ENCODE data around the gene ABCB11.

- TF ChIP-seq CTCF (IDR thresholded peaks at IDR 0.05) (no peak), POLR2A (IDR thresholded peaks at IDR 0.05) (no peak)
Observed at GRCh38 chr2:169010633-169011460, 20.3 kb downstream of the ABCB11 start.
